ENCODE measurements around the gene MAP6.

MAP6 gene

DNA sequence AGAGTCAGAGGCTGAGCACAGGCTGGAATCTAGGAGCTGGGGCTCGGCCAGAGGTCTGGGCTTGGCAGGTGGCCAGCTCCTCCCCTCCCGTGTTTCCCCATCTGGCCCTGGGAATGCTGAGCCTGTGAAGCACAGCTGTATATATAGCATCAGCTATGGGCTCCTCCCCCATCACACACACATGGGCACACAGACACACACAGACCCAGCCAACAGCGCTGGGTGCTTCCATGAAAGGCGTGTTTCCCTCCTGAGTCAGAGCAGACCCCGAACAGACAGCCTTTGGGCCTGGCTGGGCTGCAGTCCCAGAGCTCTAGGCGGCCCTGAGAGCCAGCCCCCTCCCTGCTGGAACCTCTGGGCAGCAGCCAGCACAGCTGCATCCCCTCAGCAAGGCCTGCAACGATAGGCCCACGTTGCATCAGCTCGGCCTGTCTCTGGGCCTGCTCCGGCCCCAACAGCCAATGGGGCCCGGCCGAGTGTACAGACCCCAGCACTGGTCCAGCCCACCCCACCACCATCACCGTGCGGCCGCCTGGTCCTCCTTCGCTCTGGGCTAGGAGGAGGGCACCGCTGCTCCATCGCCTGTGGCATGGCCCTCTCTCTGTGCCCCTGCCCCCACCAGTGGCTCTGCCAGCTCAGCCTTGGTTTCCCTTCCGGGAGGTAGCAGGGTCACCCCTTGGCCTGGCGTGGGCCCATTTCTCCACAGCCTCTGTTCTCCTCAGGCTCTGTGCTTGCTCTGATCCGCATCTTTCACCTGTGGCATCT is 114.4 kb downstream of the MAP6 start:
- DNase-seq (ENCODE audit: extremely low read depth in 1 of 2, low read depth in 1 of 2), result no peak

DNA sequence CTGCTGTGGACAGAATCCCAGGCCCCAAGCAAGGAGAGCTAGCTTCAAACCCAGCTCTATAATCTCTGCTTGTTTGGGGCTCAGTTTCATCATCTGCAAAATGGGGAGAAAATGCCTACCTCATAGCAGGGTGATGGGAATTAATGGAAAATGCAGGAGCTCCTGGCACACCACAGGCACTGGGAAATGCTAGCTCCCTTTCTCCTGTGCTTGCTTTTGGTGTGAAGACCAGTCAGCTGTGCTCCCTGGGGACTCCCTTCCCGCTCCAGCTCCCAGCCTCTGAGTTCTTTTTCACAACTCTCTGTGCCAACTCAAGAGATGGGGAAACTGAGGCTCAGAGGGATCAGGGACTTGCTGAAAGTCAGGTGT is 115.0 kb downstream of the MAP6 start:
- no peak for DNase-seq (ENCODE audit: extremely low read depth in 1 of 2, low read depth in 1 of 2)

DNA sequence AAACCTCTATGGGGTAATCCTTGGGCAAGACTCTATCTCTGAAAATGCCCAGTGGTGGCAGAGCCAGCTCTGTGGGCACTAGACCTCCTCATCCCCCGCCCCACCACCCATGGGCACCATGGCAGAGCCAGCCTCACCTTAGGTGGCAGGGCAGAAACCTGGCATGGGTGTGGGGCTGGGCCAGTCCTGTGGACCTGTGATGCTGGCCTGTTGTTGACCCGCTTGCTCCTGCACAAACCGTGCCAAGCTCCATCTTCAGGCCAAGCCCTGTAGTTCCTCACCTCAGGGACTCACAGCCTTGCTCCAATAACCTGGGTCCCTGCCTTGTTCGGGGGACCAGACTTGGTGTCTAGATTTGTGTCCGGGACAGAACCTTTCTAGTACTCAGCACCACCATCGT is 115.7 kb downstream of the MAP6 start:
- no peak for DNase-seq (ENCODE audit: extremely low read depth in 1 of 2, low read depth in 1 of 2)

DNA sequence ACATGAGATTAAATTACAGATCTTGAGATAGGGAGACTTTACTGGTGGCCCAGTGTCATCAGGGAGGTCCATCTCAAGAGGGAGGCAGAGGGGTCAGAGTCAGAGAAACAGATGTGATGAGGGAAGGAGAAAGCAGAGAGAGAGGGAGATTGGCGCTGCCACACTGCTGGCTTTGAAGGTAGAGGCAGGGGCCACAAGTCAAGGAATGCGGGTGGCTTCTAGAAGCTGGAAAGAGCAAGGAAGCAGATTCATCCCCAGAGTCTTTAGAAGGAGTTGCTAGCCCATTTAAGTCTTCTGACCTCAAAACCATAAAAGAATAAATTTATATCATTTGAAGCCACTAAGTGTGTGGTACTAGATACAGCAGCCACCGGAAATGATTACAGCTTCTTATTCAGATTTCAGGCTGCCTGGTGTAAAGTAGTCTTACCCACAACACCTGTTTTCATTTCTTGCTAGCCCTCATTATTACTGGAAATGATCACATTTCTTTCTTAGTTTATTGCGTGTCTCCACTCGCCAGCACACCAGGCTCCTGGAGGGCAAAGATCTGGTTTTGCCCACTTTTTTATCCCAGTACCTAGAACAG is 119.4 kb downstream of the MAP6 start:
- DNase-seq (ENCODE audit: extremely low read depth in 1 of 2, low read depth in 1 of 2), result no peak

DNA sequence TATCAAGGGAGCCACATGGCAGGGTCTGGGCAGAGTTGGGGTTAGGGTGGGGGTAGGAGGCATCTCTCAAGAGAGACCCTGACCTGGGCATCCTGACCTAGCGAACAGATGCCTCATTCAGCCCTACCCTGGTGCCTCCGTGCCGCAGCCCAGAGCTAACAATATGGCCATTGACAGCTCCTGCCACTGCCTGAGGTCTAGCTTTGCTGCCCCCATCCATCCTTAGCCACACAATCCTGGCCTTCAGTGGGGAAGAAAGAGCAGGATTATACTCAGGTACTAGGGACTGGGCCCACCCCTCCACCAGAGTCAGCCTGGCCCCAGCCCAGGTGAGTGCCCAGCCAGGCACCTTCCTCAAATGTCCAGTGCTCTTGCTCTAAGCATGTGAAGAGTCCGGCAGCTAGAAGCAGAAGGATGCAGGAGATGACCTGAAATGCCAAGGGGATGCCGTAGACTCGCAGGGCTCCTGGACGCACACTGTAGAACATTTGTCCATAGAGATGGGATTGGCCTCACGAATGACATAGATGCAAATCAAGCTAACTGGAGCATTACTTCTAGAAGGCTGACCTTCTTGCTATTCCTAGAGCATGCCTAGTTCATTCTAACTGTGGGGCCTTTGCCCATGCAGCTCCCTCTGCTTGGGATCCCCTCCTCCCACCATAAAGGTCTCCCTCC is 120.1 kb downstream of the MAP6 start:
- DNase-seq (ENCODE audit: extremely low read depth in 1 of 2, low read depth in 1 of 2), result no peak

DNA sequence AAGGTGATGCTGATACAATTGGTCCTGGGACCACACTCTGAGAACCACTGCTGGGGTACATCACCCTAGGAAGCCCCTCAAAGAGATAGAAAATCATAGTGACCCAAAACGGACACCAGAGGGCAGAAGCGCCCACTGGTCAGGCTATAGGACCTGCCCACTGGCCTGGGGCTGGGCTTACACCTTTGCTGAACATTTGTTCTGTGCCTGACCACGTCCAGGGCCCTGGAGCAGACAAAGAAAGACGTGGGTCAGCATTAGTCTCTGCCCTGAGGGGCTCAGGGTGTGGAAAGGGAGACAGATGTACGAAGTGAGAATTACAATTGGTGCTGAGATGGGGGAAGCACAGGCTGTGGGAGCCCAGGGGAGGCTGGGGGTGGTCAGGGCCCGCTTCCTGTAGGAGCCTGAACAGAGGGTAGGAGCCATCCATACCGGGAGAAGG is 121.2 kb downstream of the MAP6 start:
- DNase-seq (ENCODE audit: extremely low read depth in 1 of 2, low read depth in 1 of 2), result no peak

DNA sequence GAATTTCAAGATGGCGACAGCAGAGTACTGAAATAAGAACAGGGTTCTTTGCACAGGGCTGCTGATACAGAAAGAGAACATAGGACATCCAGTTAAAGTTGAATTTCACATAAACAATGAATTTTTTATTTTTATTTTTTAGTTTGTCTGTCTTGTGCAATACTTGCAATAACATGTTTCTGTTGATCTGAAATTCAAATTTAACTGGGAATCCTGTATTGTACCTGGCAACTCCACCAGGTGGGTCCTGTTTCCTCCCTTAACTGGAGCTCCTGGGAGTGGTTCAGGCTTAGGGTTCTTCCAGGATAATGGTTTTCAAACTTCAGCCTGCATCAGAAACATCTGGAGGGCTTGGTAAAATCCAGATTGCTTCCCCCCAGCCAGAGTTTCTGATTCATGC is 121.7 kb downstream of the MAP6 start:
- no peak for DNase-seq (ENCODE audit: extremely low read depth in 1 of 2, low read depth in 1 of 2)

DNA sequence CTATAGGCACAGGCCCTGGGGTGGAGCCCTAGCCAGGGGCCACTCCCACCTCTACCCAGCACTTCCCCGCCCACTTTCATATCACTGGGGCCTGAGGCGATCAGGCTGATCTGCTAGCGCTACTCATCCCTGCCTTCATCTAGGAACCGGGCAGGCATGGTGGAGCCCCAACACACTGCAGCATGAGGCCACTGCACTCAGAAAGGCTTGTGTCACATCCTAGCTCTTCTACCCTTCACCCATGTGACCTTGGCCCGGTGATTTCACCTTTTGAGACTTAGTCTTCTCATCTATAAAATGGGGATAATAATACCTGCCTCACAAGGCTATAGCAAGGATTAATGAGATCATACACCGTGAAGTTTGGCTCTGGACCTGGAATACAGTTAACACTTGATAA is 125.0 kb downstream of the MAP6 start:
- DNase-seq (ENCODE audit: extremely low read depth in 1 of 2, low read depth in 1 of 2), result no peak

DNA sequence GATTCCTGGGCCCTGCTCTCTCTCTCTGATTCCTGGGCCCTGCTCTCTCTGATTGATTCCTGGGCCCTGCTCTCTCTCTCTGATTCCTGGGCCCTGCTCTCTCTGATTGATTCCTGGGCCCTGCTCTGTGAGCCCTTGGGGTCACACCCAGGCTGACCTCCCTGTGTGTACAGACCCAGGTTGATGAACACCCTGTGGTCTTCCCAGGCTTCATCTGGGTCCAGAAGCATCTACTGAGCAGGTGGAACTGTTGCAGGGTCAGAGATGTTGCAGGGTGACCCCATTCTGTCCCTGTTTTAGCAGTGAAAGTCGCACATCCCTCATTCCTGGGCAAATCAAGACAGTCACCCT is 126.8 kb downstream of the MAP6 start:
- DNase-seq (ENCODE audit: extremely low read depth in 1 of 2, low read depth in 1 of 2), result no peak

DNA sequence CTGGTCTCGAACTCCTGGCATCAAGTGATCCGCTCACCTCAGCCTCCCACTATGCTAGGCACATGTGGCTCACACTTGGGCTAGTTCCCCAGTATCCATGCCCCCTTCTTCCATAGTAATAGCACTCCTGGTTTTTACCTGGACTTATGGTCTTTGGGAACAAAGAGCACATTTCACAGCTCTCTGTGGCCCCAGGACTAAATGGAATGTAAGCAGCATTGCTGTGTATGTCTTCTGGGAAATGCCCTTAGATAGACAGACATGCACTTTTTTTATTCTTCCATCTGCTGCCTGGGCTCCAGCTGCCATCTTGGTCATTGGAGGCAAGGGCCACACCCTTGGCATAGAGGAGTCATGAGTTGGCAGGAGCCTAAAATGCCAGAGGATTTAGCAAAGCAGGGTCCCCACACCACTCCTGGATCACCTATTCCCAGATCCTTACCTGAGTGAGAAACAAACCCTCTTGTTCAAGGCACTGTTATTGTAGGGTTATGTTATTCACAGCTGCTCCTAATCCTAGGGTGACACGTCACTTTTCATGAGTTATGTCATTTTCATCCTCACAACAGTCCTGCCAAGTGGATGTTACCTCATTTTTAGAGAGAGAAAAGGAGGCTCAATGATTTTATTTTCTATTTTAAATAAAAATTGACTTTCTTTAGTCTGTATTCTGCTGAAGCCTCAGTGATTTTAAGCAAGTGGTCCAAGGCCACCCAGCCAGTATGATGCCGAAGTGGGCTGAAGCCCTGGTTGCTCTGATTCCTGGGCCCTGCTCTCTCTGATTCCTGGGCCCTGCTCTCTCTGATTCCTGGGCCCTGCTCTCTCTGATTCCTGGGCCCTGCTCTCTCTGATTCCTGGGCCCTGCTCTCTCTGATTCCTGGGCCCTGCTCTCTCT is 127.4 kb downstream of the MAP6 start:
- no peak for DNase-seq (ENCODE audit: extremely low read depth in 1 of 2, low read depth in 1 of 2)

DNA sequence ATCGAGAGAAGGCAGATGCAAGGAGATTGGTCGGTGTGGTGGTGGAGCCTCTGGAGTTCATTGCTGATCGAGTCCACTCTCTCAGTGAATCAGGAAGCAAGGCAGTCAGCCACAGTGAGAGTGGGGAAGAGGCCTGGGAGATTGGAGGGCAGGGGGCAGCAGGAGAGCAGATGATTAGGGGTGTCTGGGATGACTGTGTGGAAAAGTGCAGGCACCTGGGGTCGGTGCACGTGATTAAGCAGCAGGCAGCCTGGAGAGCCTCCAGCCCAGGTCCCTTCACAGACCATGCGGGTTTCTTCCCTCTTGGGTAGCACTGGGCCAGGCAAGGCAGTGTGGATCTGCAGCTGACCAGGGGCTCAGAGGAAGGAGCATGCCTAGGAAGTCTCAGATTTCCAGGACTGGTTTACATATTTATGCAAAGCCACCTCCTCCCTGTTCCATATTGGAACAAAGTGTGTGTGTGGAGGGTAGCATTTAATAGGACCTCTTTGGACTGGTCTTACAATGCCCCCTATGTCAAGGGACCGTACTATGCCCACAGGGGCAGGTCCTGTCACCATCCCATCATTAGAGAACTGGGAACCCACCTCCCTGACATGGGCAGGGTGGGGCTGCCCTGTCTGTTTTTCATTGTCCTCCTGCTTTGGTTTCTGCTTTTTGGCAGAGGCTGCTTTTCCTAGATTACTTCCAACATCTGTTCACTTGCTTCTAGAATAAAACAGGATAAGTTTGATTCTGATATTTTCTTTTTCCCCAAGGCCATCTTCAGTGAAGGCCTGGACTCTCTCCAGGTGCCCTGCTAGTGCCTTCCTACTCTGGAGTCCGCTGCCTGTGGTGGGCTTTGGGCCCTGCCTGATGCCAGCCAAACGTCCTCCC is 129.1 kb downstream of the MAP6 start:
- DNase-seq (ENCODE audit: extremely low read depth in 1 of 2, low read depth in 1 of 2), result no peak

DNA sequence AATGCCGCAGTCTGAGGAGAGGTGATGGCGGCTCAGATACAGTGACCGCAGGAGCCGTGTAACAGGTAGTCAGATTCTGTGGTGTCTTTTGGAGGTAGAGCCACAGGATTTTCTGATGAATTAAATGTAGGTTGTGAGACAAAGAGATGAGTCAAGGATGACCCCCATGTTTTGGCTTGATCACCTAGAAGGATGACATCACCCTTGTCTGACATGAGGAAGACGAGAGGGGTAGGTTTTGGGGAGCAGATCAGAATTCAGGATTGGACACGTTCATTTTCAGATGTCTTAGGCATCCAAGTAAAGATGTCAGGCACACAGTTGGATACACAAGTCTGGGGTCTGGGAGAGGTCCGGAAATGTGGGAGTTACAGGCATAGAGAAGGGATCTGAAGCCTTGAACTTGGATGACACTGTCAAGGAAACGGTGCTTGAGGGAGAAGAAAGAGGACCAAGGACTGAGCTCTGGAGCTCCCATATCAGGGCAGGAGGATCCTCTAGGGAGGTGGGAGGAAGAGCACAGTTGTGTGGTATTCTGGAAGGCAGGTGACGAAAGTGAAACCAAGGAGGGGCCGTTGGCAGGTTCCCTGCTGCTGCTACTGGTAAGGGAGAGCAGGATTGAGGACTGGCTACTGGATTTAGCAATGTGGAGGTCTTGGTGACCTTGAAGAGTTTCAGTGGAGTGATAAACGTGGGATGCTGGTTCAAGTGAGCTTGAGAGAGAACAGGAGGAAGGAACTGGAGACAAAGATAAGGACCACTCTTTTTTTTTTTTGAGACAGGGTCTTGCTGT is 130.5 kb downstream of the MAP6 start:
- no peak for DNase-seq (ENCODE audit: extremely low read depth in 1 of 2, low read depth in 1 of 2)

DNA sequence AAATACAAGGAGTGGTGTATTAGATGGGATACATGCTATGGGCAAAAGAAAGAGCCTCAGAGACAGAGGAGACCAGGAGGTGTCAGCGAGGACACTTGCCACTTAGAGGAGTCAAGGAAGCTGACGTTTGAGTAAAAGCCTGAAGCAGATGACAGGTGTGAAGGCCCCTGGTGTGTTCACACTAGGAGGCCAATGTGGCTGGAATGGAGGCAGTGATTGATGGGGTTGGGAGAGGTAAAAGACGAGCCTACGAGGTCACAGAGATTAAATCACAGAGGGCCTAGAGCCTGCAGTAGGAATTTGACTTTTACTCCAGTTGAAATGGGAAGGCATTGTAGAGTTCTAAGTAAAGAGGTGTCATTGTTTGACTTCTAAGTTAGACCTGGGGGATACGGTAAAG is 131.1 kb downstream of the MAP6 start:
- DNase-seq (ENCODE audit: extremely low read depth in 1 of 2, low read depth in 1 of 2), result no peak
